Keratinocyte (primary cell): Measurements from ENCODE around the gene TMEM247. TPM values are rescaled to one million over a fixed set of nuclear protein-coding genes. Genes with fewer than 3 reads are reported as not detected.

Source experiments
- DNase-seq: peaks from one replicate; pipeline ENCODE4 v3.0.0-alpha.2; 2011; ENCODE audit warnings: low read depth, missing footprints, low spot score
- FAIRE-seq: peaks from 2 replicates; lab custom pipeline; 2011; peaks lifted over from hg19 to GRCh38; lab: Jason Lieb, UNC
- H2AFZ ChIP-seq: 2 replicates; pipeline ENCODE4 v1.6.0; 2012; ENCODE audit warnings: low read length, control low read depth, inconsistent platforms; ENCODE audit not compliant: control insufficient read depth
- H3K27ac ChIP-seq: 2 replicates; pipeline ENCODE4 v1.5.1; 2011; ENCODE audit warnings: low read length; ENCODE audit not compliant: control insufficient read depth, insufficient read depth
- H3K27me3 ChIP-seq: 3 replicates; pipeline ENCODE4 v1.6.0; 2011; ENCODE audit warnings: low read length; ENCODE audit not compliant: control insufficient read depth, insufficient read depth; ENCODE audit errors: extremely low read depth
- H3K36me3 ChIP-seq, 2 experiments: 2 replicates in 1 of 2; 3 replicates in 1 of 2; pipeline ENCODE4 v1.5.1; 2011; ENCODE audit warnings: low read length in 2 of 2, mild to moderate bottlenecking in 1 of 2; ENCODE audit not compliant: control insufficient read depth in 2 of 2, insufficient read depth in 2 of 2; ENCODE audit errors: extremely low read depth in 1 of 2
- H3K4me1 ChIP-seq: 3 replicates; pipeline ENCODE4 v1.5.1; 2011; ENCODE audit warnings: low read length; ENCODE audit not compliant: control insufficient read depth, insufficient read depth; ENCODE audit errors: extremely low read depth
- H3K4me2 ChIP-seq: 3 replicates; pipeline ENCODE4 v1.6.0; 2011; ENCODE audit warnings: low read depth, low read length; ENCODE audit not compliant: control insufficient read depth, insufficient read depth; ENCODE audit errors: extremely low read depth
- H3K4me3 ChIP-seq, 3 experiments: fragments of 200-600 bp in 1 of 3; sonication (generic) in 1 of 3; 2 replicates in 2 of 3; 3 replicates in 1 of 3; pipeline ENCODE4 v1.5.1; 2011 to 2016; ENCODE audit warnings: low read length in 3 of 3, mild to moderate bottlenecking in 3 of 3, control low read depth in 2 of 3, inconsistent platforms in 1 of 3, low read depth in 1 of 3, mixed read lengths in 1 of 3, mixed run types in 1 of 3, moderate library complexity in 1 of 3; ENCODE audit not compliant: control insufficient read depth in 2 of 3, insufficient read depth in 2 of 3; ENCODE audit errors: extremely low read depth in 1 of 3
- H3K79me2 ChIP-seq: 2 replicates; pipeline ENCODE4 v1.6.0; 2012; ENCODE audit warnings: low read length; ENCODE audit not compliant: control insufficient read depth, insufficient read depth
- H3K9ac ChIP-seq: 3 replicates; pipeline ENCODE4 v1.6.0; 2011; ENCODE audit warnings: low read length; ENCODE audit not compliant: control insufficient read depth, insufficient read depth; ENCODE audit errors: extremely low read depth
- H3K9me1 ChIP-seq: 3 replicates; pipeline ENCODE4 v1.6.0; 2011; ENCODE audit warnings: low read length; ENCODE audit not compliant: control insufficient read depth, insufficient read depth; ENCODE audit errors: extremely low read depth
- H3K9me3 ChIP-seq: 2 replicates; pipeline ENCODE4 v1.5.1; 2012; ENCODE audit warnings: low read depth, low read length; ENCODE audit not compliant: control insufficient read depth
- H4K20me1 ChIP-seq: 3 replicates; pipeline ENCODE4 v1.6.0; 2011; ENCODE audit warnings: low read length; ENCODE audit not compliant: control insufficient read depth, insufficient read depth; ENCODE audit errors: extremely low read depth
- CTCF ChIP-seq, 3 experiments: IDR thresholded peaks in 1 of 3; conservative IDR thresholded peaks in 1 of 3; optimal IDR thresholded peaks in 1 of 3; 2 replicates in 2 of 3; 3 replicates in 1 of 3; pipeline versions ENCODE3 to v1.5.1; 2011; ENCODE audit warnings: low read length in 3 of 3, mild to moderate bottlenecking in 3 of 3, moderate library complexity in 2 of 3, control low read depth in 1 of 3, inconsistent platforms in 1 of 3; ENCODE audit not compliant: insufficient read depth in 2 of 3; ENCODE audit errors: extremely low read depth in 1 of 3
- EZH2 ChIP-seq: IDR thresholded peaks from one replicate; pipeline ENCODE4 v1.6.1; 2012; ENCODE audit warnings: inconsistent platforms, mild to moderate bottlenecking, low read length, moderate library complexity
- dilution Hi-C: fragments of 300-500 bp; cut with MboI; formaldehyde crosslinking; loops from one replicate; pipeline ENCODE4 v1.7.0; 2020; ENCODE audit warnings: low sequenced_read_pairs; ENCODE audit not compliant: extremely low pct_ligation_motif_present
- polyA plus RNA-seq, 5 experiments: library from polyadenylated mRNA; depleted of rRNA in 3 of 5; stranded (reverse) in 3 of 5; stranded (forward) in 1 of 5; unstranded in 1 of 5; fragments of >200 nt; gene quantifications; 1 replicate in 1 of 5; 2 replicates in 3 of 5; 3 replicates in 1 of 5; pipeline versions ENCODE4 v1.2.1 to v1.2.3, GENCODE V29; 2011 to 2012; ENCODE audit warnings: missing spikeins in 2 of 5, low read depth in 1 of 5, low replicate concordance in 1 of 5

Gene TMEM247
- polyA plus RNA-seq, 1 donor (not counting 4 experiments of a cell fraction or from before 2014, with no cell fraction given): not detected

- no peaks in the 10 kb centered on the region for H3K9me1 ChIP-seq
- no peaks in the 10 kb centered on the region for H3K4me1 ChIP-seq
- no peak overlapping the region for H3K4me2 ChIP-seq
- DNase-seq (no peak), FAIRE-seq (no peak)
- H3K79me2 ChIP-seq: no peaks in the 10 kb centered on the region
- H3K4me3 ChIP-seq: no peak overlapping the region
- H4K20me1 ChIP-seq: no peaks in the 10 kb centered on the region
- no peaks in the 10 kb centered on the region for H3K27me3 ChIP-seq
- H3K9me3 ChIP-seq: no peaks in the 10 kb centered on the region
- H3K27ac ChIP-seq: no peak overlapping the region
- dilution Hi-C loops: no loop called here
- no peak for TF ChIP-seq CTCF (optimal IDR thresholded peaks at IDR 0.05 in 1 of 3, IDR thresholded peaks at IDR 0.05 in 1 of 3, conservative IDR thresholded peaks at IDR 0.05 in 1 of 3; ENCODE audit: extremely low read depth in 1 of 3, insufficient read depth in 2 of 3, low read length in 3 of 3)
- no peak for TF ChIP-seq EZH2
- no peak overlapping the region for H2AFZ ChIP-seq
- no peak overlapping the region for H3K9ac ChIP-seq
- no peaks in the 10 kb centered on the region for H3K36me3 ChIP-seq
Observed at GRCh38 chr2:46525522-46526155, 46.3 kb downstream of the TMEM247 start.

GRCh38 chr2:46528880-46529279 lies 49.5 kb downstream of the TMEM247 start:
- Histone ChIP-seq H3K27ac (no peak overlapping the region), H3K4me2 (no peak overlapping the region), H3K36me3 (no peaks in the 10 kb centered on the region), H3K9me1 (no peaks in the 10 kb centered on the region), H4K20me1 (no peaks in the 10 kb centered on the region), H3K79me2 (no peaks in the 10 kb centered on the region), H2AFZ (no peak overlapping the region), H3K27me3 (no peaks in the 10 kb centered on the region), H3K9ac (no peak overlapping the region), H3K4me1 (no peaks in the 10 kb centered on the region), H3K9me3 (no peaks in the 10 kb centered on the region), H3K4me3 (no peak overlapping the region)
- DNase-seq (no peak), FAIRE-seq (no peak)
- no peak for TF ChIP-seq EZH2
- no peak for TF ChIP-seq CTCF (optimal IDR thresholded peaks at IDR 0.05 in 1 of 3, IDR thresholded peaks at IDR 0.05 in 1 of 3, conservative IDR thresholded peaks at IDR 0.05 in 1 of 3; ENCODE audit: extremely low read depth in 1 of 3, insufficient read depth in 2 of 3, low read length in 3 of 3)
- dilution Hi-C loops: no loop called here
